ENCODE data around the gene GNG8. TPM values are rescaled to one million over a fixed set of nuclear protein-coding genes. Genes with fewer than 3 reads are reported as not detected.

GNG8 gene
- total RNA-seq: not detected
- long read RNA-seq, donor 1: 0 reads
- long read RNA-seq, donor 2: 0 reads

DNA sequence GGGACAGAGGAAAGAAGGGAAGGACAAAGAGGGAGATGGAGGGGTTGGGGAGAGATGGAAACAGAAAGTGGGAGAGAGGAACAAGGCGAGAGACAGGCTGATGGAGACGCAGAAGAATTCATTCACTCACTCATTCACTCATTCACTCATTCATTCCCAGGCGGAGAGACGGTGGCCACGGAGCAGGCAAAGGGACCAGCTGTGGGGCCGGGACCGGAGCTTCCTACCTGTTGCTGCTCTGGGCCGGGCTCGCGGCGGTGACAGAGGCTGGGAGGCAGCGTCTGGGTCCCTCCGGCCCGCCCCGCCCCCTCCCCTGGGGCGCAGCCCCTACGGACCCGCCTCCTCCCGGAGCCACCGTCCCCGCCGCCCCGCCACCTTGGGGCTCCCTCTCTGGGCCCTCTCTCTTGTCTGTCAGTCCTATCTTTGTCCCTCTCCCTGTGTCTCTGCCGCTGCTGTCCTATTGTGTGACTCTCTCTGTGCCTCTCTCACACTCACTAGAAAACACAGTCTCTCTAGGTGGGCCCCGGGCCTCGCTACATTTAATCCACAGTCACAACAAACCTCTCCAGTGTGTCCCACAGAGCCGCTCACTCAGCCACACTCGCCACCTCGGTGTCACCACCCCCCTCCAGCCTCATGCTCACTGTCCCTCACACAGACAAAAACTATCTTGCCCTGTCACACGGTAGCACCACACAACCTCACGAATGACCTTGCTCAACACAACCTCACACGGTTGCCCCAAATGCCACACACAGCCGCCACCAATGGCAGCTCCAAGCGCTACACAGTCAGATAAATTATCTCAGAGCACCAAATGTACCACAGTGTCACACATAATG, at the start of gene GNG8:
Gene GNG8, minus strand, starts transcription at position 283 of the 842 bp plus-strand sequence. CDS start 1,520 bp downstream, outside the sequence.
- intact Hi-C loops (cut with DNase I): no loop called here
- no peak for DNase-seq (ENCODE audit: low spot score)

DNA sequence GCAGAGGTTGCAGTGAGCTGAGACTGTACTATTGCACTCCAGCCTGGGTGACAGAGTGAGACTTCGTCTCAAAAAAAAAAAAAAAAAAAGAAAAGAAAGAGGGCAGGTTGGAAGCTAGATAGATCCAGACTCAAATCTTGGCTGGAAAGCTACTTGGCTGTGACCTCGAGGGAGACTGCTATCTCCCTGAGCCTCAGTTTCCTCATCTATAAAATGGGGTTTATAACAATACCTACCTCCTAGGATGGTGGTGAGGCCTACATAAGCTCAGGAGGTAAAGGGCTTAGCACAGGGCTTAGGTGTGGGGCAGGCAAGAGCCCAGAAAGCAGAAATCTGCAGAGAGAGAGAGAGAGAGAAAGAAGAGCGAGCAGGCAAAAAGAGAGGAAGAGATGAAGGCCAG, 49.2 kb upstream of the GNG8 start:
- no peak for DNase-seq (ENCODE audit: low spot score)
- intact Hi-C loops (cut with DNase I): no loop called here

DNA sequence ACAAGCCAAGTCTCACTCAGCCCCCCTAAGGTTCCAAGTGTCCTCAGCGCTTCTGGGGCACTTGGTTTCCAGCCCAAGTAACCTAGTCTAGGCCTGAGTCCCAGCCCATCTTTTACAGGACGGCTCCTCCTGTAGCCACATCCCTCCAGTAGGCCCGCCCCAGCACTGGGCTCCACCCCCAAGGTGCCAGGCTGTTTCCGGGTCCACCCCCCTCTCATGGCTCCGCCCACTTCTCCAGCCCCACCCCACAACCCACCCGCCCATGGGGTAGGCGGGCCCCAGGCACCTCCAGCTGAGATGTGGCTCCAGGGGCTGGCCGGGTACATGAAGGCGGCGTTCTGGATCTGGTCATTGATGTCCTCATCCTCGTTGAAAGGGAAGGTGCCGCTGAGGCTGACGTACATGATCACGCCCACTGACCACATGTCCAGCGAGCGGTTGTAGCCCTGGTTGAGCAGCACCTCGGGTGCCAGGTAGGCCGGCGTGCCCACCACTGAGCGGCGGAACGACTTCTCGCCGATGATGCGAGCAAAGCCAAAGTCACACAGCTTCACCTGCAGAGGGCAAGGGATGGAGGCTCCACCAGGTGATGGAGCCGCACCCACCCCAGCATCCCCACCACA, 42.2 kb upstream of the GNG8 start:
- no peak for DNase-seq (ENCODE audit: low spot score)
- intact Hi-C loops (cut with DNase I): no loop called here

DNA sequence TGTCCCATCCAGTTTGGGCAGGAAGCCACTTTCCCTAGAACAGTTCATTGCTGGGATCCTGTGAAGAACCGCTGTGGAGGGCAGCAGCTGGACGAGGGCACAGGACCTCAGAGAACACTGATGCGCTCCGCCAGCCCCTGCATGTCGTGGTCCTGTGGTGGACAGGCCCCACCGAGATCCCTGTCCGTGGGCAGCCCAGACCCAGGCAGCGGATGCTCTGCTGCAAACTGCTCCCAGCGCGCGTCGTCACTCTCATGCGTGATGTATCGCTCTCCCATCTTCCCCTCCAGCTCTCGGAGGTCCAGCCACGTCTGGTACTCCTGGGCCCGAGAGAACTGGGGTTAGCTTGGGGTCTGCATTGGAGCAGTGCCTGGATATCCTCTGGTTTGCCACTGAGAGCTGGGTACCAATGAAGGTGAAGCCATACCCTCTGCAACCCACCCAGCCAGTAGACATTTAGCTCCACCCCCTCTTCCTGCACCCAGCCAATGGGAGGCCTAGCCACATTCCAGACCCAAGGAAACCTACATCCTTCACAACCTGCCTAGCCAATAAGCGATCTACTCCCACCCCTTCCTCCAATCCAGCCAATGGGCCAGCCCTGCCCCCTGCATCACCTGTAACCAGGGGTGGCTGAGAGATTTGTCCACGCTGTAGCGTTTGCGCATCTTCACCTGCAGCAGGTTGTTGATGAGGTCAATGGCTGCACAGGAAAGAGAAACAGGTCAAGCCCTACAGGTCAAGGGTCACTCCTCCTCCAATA, 38.6 kb upstream of the GNG8 start:
- intact Hi-C loops (cut with DNase I): no loop called here
- DNase-seq (ENCODE audit: low spot score): no peak

DNA sequence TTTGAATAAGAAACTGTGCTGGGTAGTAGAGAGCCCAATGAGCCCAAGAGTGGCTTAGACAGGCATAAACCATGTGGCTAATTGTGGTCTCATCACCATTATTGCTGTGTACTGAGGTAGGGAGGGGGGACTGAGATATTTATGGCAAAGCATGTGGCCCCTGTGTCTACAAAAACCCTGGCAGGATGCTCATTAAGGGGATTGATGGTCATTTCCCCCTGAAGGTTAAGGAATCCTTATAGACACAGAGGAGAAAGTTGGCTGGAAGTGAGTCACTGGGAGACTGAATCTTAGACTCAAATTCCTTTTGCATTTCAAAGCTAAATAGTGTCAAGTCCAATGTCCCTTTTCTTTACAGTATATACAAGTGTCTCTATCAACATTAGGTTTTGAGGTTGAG, 34.8 kb upstream of the GNG8 start:
- intact Hi-C loops (cut with DNase I): no loop called here
- DNase-seq (ENCODE audit: low spot score): no peak

DNA sequence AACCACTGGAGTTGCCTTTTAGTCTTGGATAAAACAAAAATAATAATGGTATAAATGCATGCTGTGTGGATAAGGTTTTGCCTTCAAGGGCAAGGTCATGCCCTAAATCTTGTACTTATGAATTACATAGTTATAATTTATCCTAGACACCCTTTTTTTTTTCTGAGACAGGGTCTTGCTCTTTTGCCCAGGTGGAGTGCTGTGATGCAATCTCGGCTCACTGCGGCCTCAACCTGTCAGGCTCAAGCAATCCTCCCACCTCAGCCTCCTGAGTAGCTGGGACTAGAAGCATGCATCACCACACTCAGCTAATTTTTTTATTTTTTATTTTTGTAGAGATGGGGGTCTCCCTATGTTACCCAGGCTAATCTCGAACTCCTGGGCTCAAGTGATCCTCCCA, 32.7 kb upstream of the GNG8 start:
- no peak for DNase-seq (ENCODE audit: low spot score)
- intact Hi-C loops (cut with DNase I): loop anchor here (5.0 to 10.0 kb wide), 2 partner anchors 144 to 339 kb away; no protein-coding TSS in a partner anchor

DNA sequence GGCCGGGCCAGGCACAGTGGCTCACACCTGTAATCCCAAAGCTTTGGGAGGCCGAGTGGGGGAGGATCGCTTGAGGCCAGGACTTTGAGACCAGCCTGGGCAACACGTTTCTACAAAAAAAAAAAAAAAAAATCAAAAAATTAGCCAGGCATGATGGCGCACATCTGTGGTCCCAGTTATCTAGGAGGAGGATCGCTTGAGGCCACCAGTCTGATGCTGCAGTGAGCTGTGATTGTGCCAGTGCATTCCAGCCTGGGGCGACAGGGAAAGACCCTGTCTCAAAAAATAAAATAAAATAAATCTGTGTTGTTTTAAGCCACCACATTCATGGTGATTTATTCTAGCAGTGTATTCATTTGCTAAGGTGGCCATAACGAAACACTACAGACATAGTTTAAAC, 29.1 kb upstream of the GNG8 start:
- intact Hi-C loops (cut with DNase I): loop anchor here (5.0 to 10.0 kb wide), 2 partner anchors 140 to 342 kb away; no protein-coding TSS in a partner anchor
- no peak for DNase-seq (ENCODE audit: low spot score)

DNA sequence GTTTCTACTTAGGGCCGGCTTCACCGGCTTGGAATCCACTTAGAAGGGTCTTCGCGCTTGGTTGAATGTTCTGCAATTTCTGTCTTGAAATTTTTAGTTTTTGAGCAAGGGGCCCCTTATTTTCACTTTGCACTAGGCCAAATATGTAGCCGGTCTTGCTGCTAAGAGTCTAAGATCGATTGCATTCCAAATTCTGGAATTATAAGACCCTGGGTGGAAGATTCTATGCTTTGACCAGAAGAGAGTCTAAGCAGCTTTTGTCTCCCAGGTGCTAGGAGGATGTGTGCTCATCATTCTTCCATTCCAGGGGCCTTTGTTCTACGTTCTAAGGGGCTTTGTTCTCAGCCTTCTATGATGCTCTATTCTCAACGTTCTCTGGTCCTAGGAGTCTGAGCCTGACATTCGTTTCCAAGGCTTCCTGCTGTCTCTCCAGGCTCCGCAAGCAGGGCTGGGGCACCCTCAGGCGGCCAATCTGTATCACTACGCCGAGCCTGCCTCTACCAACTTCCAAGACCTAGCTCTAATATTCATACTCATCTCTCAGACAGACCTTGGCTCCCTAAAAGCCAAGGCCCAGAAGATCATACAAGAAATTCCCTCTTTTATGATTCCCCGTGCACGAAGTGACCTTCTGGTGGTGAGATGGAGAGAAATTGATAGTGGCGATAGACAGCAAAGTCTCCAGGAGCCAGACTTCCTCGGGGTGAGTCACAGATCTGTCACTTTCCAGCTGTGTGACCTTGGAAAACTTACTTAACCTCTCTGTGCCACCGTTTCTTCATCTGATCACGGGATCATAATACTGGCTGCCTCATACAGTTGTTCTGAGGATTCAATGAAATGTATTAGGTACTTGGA, 26.0 kb upstream of the GNG8 start:
- DNase-seq (ENCODE audit: low spot score): peak; percentile 93
- intact Hi-C loops (cut with DNase I): loop anchor here (2.0 to 10.0 kb wide), 3 partner anchors 47 to 137 kb away; no protein-coding TSS in a partner anchor

DNA sequence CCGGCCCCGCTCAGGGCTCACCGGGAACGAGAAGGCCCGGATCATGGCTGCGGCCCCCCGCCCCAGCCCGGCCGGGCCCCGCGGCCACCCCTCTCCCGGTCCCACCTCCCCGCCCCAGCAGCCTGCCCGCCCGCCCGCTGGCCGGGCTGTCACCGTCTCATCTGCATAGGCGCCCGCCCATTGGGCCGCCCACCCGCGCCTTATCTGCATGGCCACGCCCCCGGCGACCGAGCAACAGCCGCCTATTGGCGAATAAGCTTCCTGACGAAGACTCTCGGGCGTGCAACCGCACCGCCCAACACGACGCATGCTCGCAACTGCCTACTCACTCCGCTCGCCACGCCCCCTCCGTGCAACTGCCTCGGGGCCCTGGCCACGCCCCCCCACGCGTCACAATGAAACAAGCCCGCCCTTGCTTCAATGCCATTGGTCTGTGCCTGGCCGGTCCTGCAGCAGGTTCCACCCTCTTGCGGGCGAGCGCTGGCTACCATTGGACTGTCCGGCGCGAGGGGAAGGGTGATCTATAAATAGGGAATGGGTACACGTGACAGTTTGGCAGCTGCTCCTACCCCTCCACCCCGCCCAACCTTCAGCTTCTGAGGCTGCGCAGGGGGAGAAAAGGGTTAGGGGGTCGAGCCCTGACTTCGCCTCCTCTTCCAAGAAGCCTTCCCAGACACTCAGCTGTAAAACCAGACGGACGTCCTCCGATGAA, 25.2 kb upstream of the GNG8 start, which contains the start of gene DACT3:
Gene DACT3, minus strand, starts transcription at position 163 of the 712 bp plus-strand sequence. Its CDS starts 118 bp downstream, at position 45.
- intact Hi-C loops (cut with DNase I): loop anchor here (5.0 to 10.0 kb wide), 2 partner anchors 49 to 136 kb away; no protein-coding TSS in a partner anchor
- DNase-seq (ENCODE audit: low spot score): peak; percentile 100

DNA sequence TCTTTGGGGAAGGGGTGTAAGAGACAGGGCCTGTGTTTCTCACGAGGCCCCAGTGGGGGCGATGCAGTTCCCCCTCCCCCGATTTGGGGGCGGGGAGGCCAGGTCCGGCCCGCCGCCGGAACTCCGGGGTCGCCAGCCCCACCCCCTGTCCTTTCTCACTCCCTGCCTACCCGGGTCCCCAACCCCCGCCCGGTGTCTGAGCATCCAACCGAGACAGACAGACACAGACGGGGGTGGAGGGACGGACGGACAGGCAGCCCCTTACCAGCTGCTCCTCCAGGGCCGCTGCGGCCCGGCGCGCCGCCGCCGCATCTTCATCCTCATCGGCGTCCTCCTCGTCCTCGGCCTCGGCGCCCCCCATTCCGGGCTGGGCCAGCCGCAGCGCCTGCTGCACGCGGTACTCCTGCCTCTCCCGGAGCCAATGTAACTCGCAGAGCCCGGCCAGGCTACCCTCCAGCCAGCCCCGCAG, 24.6 kb upstream of the GNG8 start:
- intact Hi-C loops (cut with DNase I): loop anchor here (5.0 to 10.0 kb wide), 2 partner anchors 48 to 136 kb away; no protein-coding TSS in a partner anchor

DNA sequence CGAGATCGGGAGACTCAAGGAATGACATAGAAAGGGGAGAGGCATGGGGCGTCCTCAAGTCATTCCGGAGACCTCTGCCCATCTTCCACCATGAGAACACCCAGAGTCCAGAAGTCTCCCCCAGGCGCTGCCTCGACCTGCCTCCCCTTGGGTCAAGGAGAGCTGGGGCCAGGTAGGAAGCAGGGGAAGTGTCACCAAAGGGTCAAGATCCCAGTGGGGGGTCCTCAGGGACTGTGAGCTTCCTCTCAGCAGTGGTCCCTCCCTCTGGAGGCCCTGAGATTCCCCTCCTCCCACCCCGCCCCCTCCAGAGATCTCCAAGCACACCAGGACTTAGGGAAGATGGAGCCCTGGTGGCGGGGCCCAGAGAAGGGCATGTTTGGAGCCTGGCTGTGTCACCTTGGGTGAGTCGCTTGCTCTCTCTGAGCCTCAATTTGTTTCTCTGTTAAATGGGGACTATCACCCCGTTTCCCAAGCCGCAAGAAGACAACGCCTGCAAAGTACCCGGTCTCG, 24.1 kb upstream of the GNG8 start:
- intact Hi-C loops (cut with DNase I): loop anchor here (5.0 to 10.0 kb wide), 2 partner anchors 48 to 135 kb away; no protein-coding TSS in a partner anchor
- DNase-seq (ENCODE audit: low spot score): no peak

More for the DNA sequence above, 24.6 kb upstream of the GNG8 start:
- no peak for DNase-seq (ENCODE audit: low spot score)

DNA sequence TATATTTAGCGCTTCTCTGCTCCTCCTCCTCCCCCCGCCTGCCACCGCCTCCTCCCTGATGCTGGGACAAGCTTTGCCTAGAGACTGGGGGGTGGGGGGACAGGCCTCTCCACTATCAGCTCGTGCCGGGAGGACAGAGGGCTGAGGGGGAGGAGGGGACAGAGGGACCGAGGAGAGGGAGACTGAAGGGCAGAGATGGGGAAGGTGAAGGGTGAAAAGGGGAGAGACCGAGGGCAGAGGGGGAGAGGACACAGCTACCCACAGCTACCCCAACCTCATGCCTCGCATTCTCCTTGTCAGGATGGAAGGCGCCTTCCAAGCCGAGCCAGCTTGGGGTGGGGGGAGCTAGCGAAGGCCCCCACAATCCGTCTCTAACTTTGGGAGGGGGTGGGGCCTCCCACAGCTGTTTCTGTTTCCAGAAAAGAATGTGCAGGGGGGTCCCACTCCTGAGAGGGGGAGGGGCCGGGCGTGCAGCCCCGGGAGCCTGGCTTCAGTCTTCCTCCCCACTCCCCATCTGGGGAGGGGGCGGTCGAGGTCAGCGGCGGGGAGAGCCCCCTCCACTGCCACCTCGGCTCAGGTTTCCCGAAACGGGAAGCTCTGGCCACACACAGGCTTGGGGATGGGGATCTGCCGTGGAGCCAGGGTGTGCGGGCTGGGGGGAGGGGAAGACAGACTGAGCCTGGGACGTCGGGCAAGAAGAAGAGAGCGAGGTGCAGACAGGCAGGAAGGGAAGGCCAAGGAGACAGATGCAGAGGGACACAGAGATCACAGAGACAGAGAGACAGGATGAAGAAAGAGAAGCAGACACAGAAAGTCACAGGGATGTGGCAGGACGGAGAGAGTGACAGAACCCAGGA, 23.4 kb upstream of the GNG8 start:
- intact Hi-C loops (cut with DNase I): loop anchor here (5.0 to 10.0 kb wide), 2 partner anchors 47 to 135 kb away; no protein-coding TSS in a partner anchor
- no peak for DNase-seq (ENCODE audit: low spot score)

DNA sequence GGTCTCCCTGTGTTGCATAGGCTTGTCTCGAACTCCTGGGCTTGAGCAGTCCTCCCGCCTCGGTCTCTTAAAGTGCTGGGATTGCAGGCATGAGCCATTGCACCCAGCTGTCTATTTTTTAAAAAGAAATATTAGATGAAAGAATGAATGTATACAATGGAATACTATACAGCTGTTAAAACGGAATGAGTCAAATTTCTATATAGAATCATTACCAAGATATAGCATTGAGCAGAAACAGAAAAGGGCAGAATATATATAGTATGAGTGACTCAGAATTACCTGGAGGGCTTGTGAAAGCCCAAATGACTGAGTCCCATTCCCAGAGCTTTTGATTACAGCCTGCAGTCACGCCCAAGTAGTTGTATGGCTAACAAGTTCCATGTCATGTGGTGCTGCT, 20.5 kb upstream of the GNG8 start:
- intact Hi-C loops (cut with DNase I): no loop called here
- DNase-seq (ENCODE audit: low spot score): no peak

DNA sequence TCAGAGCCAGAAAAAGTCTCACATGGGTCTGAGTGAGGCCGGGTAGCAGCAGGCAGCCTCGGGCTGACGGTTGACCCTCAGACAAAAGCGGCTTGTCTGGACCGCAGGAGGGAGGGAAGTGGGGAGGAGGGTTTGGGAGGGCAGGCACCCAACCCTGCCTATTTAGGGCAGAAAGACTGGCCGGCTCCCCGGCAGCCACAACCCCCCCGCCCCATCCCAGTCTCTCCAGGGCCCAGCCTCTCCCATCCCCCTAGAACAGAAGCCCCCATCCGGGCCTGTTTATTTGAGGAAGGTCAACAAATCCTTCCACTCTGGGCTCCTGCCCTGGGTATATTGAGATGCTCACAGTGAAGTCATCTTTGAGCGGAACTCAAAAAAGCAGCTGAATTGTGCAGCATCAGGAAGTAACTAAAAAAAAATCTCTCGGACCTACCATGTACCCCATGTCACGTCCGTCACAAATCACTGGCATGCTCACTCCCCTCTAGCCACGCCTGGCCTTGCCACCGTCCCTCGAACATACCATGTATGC, 18.7 kb upstream of the GNG8 start:
- DNase-seq (ENCODE audit: low spot score): no peak
- intact Hi-C loops (cut with DNase I): no loop called here

DNA sequence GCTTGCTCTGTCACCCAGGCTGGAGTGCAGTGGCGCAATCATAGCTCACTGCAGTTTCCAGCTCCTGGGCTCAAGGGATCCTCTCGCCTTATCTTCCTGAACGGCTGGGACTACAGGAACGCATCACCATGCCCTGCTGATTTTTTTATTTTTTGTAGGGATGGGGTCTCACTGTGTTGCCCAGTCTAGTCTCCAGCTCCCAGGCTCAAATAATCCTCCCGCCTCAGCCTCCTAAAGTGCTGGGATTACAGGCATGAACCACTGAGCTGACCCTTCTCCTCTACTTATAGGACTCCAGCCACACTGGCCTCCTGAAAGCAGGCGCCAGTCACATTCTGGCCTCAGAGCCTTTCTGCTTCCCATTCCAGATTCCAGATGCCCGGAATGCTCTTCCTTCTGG, 14.4 kb upstream of the GNG8 start:
- DNase-seq (ENCODE audit: low spot score): no peak
- intact Hi-C loops (cut with DNase I): no loop called here
